ENCODE measurements around the gene NCR1.

GRCh38 chr19:54938906-54939305 lies 33.0 kb downstream of the NCR1 start:
- no peak for TF ChIP-seq TCF12 (IDR thresholded peaks at IDR 0.05; ENCODE audit: low read depth)
- TF ChIP-seq, protein P1, sequence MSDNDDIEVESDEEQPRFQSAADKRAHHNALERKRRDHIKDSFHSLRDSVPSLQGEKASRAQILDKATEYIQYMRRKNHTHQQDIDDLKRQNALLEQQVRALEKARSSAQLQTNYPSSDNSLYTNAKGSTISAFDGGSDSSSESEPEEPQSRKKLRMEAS (IDR thresholded peaks at IDR 0.05) = no peak

Data from Ishikawa (cell line).